SK-N-SH (cell line): Measurements from ENCODE around the gene KRTAP5-8. TPM values are rescaled to one million over a fixed set of nuclear protein-coding genes. Genes with fewer than 3 reads are reported as not detected.

Experiments
- CTCF ChIA-PET: fragments of 300-600, 350-600 bp; formaldehyde crosslinking; extraction: SDS; loops from one replicate; lab custom pipeline; 2021; lab: Yijun Ruan, JAX
- POLR2A ChIA-PET: fragments of 350-600 bp; sonication (Branson Sonifier 250); formaldehyde crosslinking; extraction: SDS; loops from one replicate; lab custom pipeline; 2020; ENCODE audit warnings: antibody characterized with exemption, inconsistent platforms; lab: Yijun Ruan, JAX
- DNase-seq: peaks from one replicate; pipeline ENCODE4 v3.0.0; 2012
- H2AFZ ChIP-seq: fragments of 200-600 bp; sonication (generic); 2 replicates; pipeline ENCODE4 v1.8.1; 2016; ENCODE audit warnings: antibody characterized with exemption, mild to moderate bottlenecking, low read depth
- H3F3A ChIP-seq: fragments of 200-600 bp; sonication (generic); replicated peaks from 2 replicates; pipeline ENCODE3; 2016; ENCODE audit warnings: antibody characterized with exemption, mild to moderate bottlenecking; ENCODE audit not compliant: insufficient read depth
- H3K27ac ChIP-seq, 2 experiments: fragments of 200-500 bp in 1 of 2; fragments of 200-600 bp in 1 of 2; sonication (Bioruptor generic) in 1 of 2; sonication (generic), shearing (Covaris generic) in 1 of 2; 2 replicates each; pipeline versions ENCODE4 v1.5.1 to v1.6.1; 2014 to 2016; ENCODE audit warnings: low read depth in 2 of 2, inconsistent platforms in 1 of 2, low read length in 1 of 2, mild to moderate bottlenecking in 1 of 2, mixed read lengths in 1 of 2
- H3K27me3 ChIP-seq: fragments of 200-600 bp; sonication (generic), shearing (Covaris generic); 2 replicates; pipeline ENCODE4 v1.6.1; 2016; ENCODE audit warnings: mixed run types; ENCODE audit not compliant: insufficient read depth
- H3K36me3 ChIP-seq, 2 experiments: fragments of 200-500 bp in 1 of 2; fragments of 200-600 bp in 1 of 2; sonication (Bioruptor generic) in 1 of 2; sonication (generic) in 1 of 2; replicated peaks in 1 of 2; 2 replicates each; pipeline versions ENCODE3 to v1.5.1; 2014 to 2016; ENCODE audit warnings: low read length in 1 of 2, mild to moderate bottlenecking in 1 of 2; ENCODE audit not compliant: insufficient read depth in 2 of 2, control insufficient read depth in 1 of 2
- H3K4me1 ChIP-seq, 2 experiments: fragments of 200-500 bp in 1 of 2; fragments of 200-600 bp in 1 of 2; sonication (Bioruptor generic) in 1 of 2; sonication (generic), shearing (Covaris generic) in 1 of 2; 2 replicates each; pipeline versions ENCODE4 v1.5.1 to v1.6.1; 2014 to 2016; ENCODE audit warnings: low read depth in 1 of 2, low read length in 1 of 2, mixed run types in 1 of 2; ENCODE audit not compliant: insufficient read depth in 2 of 2, control insufficient read depth in 1 of 2
- H3K4me2 ChIP-seq: fragments of 200-600 bp; sonication (generic), shearing (Covaris generic); 2 replicates; pipeline ENCODE4 v1.6.1; 2017; ENCODE audit warnings: mixed run types
- H3K4me3 ChIP-seq, 2 experiments: fragments of 200-500 bp in 1 of 2; fragments of 200-600 bp in 1 of 2; sonication (Bioruptor generic) in 1 of 2; sonication (generic), shearing (Covaris generic) in 1 of 2; 2 replicates each; pipeline versions ENCODE4 v1.5.1 to v1.8.1; 2014 to 2016; ENCODE audit warnings: low read depth in 2 of 2, inconsistent platforms in 1 of 2, low read length in 1 of 2, mild to moderate bottlenecking in 1 of 2, mixed read lengths in 1 of 2, moderate library complexity in 1 of 2
- H3K79me2 ChIP-seq: fragments of 200-600 bp; sonication (generic); 2 replicates; pipeline ENCODE4 v1.8.1; 2017; ENCODE audit warnings: mild to moderate bottlenecking; ENCODE audit not compliant: insufficient read depth
- H3K9ac ChIP-seq: fragments of 200-600 bp; sonication (generic); 2 replicates; pipeline ENCODE4 v1.6.1; 2017; ENCODE audit warnings: mixed run types
- H3K9me2 ChIP-seq: fragments of 200-600 bp; sonication (generic); 2 replicates; pipeline ENCODE4 v1.6.1; 2017; ENCODE audit warnings: mixed run types
- H3K9me3 ChIP-seq: fragments of 200-600 bp; sonication (generic); 2 replicates; pipeline ENCODE4 v1.6.1; 2017; ENCODE audit warnings: mixed run types, mild to moderate bottlenecking, moderate library complexity
- H4K20me1 ChIP-seq: fragments of 200-600 bp; sonication (generic); 2 replicates; pipeline ENCODE4 v1.6.1; 2017; ENCODE audit warnings: mild to moderate bottlenecking, mixed run types; ENCODE audit not compliant: insufficient read depth
- ELF1 ChIP-seq: IDR thresholded peaks from 2 replicates; pipeline ENCODE4 v1.4.0; 2012
- EP300 ChIP-seq, 2 experiments: IDR thresholded peaks; 2 replicates each; pipeline versions ENCODE4 v1.4.0 to v1.6.1; 2012; ENCODE audit warnings: borderline replicate concordance in 1 of 2, low read depth in 1 of 2, low read length in 1 of 2
- EZH2phosphoT487 ChIP-seq: fragments of 200-600 bp; sonication (generic); IDR thresholded peaks from 2 replicates; pipeline ENCODE4 v1.6.1; 2017; ENCODE audit warnings: low read depth, mixed run types, mild to moderate bottlenecking, antibody characterized with exemption, moderate library complexity, borderline replicate concordance
- GATA2 ChIP-seq: sonication (generic); formaldehyde crosslinking; IDR thresholded peaks from 2 replicates; pipeline ENCODE4 v1.5.0; 2020; ENCODE audit warnings: mild to moderate bottlenecking, missing genetic modification reagents
- JUND ChIP-seq: IDR thresholded peaks from 2 replicates; pipeline ENCODE4 v1.4.0; 2012
- MEF2A ChIP-seq: IDR thresholded peaks from 2 replicates; pipeline ENCODE4 v1.4.0; 2012; ENCODE audit warnings: low read depth, borderline replicate concordance
- NRF1 ChIP-seq: IDR thresholded peaks from 2 replicates; pipeline ENCODE4 v1.6.1; 2012; ENCODE audit warnings: low read depth, mild to moderate bottlenecking, low read length
- PBX3 ChIP-seq: IDR thresholded peaks from 2 replicates; pipeline ENCODE4; 2012
- POLR2AphosphoS5 ChIP-seq: IDR thresholded peaks from 2 replicates; pipeline ENCODE4 v1.6.1; 2012; ENCODE audit warnings: low read depth, low read length
- RAD21 ChIP-seq: IDR thresholded peaks from 2 replicates; pipeline ENCODE4 v1.6.1; 2012; ENCODE audit warnings: mild to moderate bottlenecking, low read length
- RCOR1 ChIP-seq: fragments of 150-350 bp; IDR thresholded peaks from 2 replicates; pipeline ENCODE4 v1.6.1; 2017; ENCODE audit warnings: antibody characterized with exemption, low read length
- RXRA ChIP-seq: IDR thresholded peaks from 2 replicates; pipeline ENCODE4 v1.4.0; 2012; ENCODE audit warnings: low read depth, mild to moderate bottlenecking, borderline replicate concordance
- SMC3 ChIP-seq: IDR thresholded peaks from 2 replicates; pipeline ENCODE4 v1.6.1; 2012; ENCODE audit warnings: low read depth, low read length, improper control_type of control experiment
- TAF1 ChIP-seq: IDR thresholded peaks from 2 replicates; pipeline ENCODE4 v1.6.1; 2012; ENCODE audit warnings: low read depth, mild to moderate bottlenecking, low read length, moderate library complexity, borderline replicate concordance
- TCF12 ChIP-seq: IDR thresholded peaks from 2 replicates; pipeline ENCODE4 v1.4.0; 2012
- TEAD4 ChIP-seq: IDR thresholded peaks from 2 replicates; pipeline ENCODE4 v1.4.0; 2012; ENCODE audit warnings: mild to moderate bottlenecking, borderline replicate concordance; ENCODE audit not compliant: insufficient read depth
- USF1 ChIP-seq: IDR thresholded peaks from 2 replicates; pipeline ENCODE4 v1.4.0; 2012; ENCODE audit warnings: low read depth, borderline replicate concordance
- USF2 ChIP-seq: fragments of 150-350 bp; IDR thresholded peaks from 2 replicates; pipeline ENCODE4 v1.6.1; 2017; ENCODE audit warnings: antibody characterized with exemption, low read length, low read depth, borderline replicate concordance
- WGBS: methylation state at CpG from one replicate; pipeline ENCODE4 v1.1.6; 2017; ENCODE audit warnings: low lambda C conversion rate; 5-methylcytosine and 5-hydroxymethylcytosine counted together
- polyA plus RNA-seq, 3 experiments: library from polyadenylated mRNA; depleted of rRNA; stranded (reverse); fragments of >200 nt; gene quantifications; 2 replicates each; pipeline ENCODE4 v1.2.3, GENCODE V29; 2012

The KRTAP5-8 gene
- polyA plus RNA-seq, 1 of the 3 experiments (the other 2 are of a cell fraction), result not detected

GRCh38 chr11:71574418-71574817 is 36.6 kb downstream of the KRTAP5-8 start:
- H3K4me1 ChIP-seq, result no peaks in the 10 kb centered on the region; a peak in 1 of 4 replicates
- H3K27ac ChIP-seq, result no peak overlapping the region
- WGBS, result 34% methylated on average over 5 of the region's 5 CpGs
- no peaks in the 10 kb centered on the region for H3K36me3 ChIP-seq
- no peaks in the 10 kb centered on the region for H3F3A ChIP-seq
- H4K20me1 ChIP-seq, result no peaks in the 10 kb centered on the region
- H3K9ac ChIP-seq, result no peak overlapping the region
- H3K79me2 ChIP-seq, result no peaks in the 10 kb centered on the region
- TF ChIP-seq USF1, result no peak
- TF ChIP-seq PBX3, result no peak
- no peak for TF ChIP-seq EP300 (IDR thresholded peaks at IDR 0.05; ENCODE audit: borderline replicate concordance in 1 of 2, low read depth in 1 of 2, low read length in 1 of 2)
- TF ChIP-seq ELF1, result no peak
- TF ChIP-seq MEF2A, result no peak
- no peak for TF ChIP-seq TAF1
- TF ChIP-seq EZH2phosphoT487, result no peak
- no peak for TF ChIP-seq NRF1
- TF ChIP-seq TEAD4, result no peak
- TF ChIP-seq RXRA, result no peak
- no peak for TF ChIP-seq TCF12
- no peak for TF ChIP-seq SMC3
- TF ChIP-seq USF2, result no peak
- no peak for TF ChIP-seq GATA2
- no peak for TF ChIP-seq POLR2AphosphoS5
- TF ChIP-seq RCOR1, result no peak
- TF ChIP-seq RAD21, result no peak
- no peak for TF ChIP-seq JUND
- H3K9me2 ChIP-seq, result no peaks in the 10 kb centered on the region
- H3K4me3 ChIP-seq, result no peak overlapping the region
- no peak overlapping the region for H2AFZ ChIP-seq
- no peak for DNase-seq
- POLR2A ChIA-PET, result no interaction called here
- H3K4me2 ChIP-seq, result no peak overlapping the region
- no peaks in the 10 kb centered on the region for H3K27me3 ChIP-seq
- no peaks in the 10 kb centered on the region for H3K9me3 ChIP-seq
- CTCF ChIA-PET, result interaction anchor here (1.9 to 3.4 kb wide), 2 partner anchors 8 to 11 kb away, joined by 7 to 13 read pairs; partner anchors contain the start of gene KRTAP5-11
